CD4-positive, alpha-beta T cell treated with Interleukin-4 for 1 hour (primary cell): ENCODE measurements around the gene EPB41L2.
"Not testable (repeated sequence)": the region's sequence is repeated elsewhere in the genome, so short reads cannot be mapped to it uniquely, and the experiment has no call there.

Source experiments
- DNase-seq, 2 donors: peaks; one replicate each; pipeline ENCODE4 v3.0.0-alpha.2; 2020 to 2022

Gene EPB41L2

DNA sequence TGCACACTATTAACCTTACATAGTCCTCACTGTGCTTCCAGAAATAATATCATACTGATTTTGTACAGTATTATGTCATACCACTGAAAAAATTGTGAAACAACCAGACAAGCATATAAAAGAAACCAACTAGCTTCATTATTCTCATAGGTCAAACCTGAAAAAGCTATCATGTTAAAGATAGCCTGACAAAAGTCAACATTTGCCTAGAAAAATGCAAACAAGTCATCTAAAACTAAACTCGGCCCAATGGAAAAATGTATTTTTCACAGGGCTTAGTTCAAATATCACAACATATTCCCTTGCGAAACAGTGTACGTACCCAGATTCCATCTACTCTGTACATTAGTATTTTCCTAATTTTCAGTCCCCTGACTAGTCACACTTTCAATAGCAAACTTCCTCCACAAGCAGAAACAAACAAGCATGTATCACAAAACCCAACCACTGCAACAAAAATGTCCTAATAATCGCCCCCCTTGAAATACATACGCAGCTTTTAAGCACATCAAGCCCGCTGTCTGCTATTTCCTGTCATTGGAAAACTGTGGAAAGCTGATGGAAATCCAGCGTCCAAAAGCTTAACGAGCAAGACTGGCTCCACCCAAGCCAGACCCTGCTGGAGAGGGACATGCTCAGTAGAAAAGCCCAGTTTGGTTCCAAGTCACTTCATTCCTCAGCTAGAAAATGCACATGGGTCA is 93.1 kb downstream of the EPB41L2 start:
- DNase-seq, result no peak

GRCh38 chr6:130969166-130969565 is 93.9 kb downstream of the EPB41L2 start:
- no peak for DNase-seq

DNA sequence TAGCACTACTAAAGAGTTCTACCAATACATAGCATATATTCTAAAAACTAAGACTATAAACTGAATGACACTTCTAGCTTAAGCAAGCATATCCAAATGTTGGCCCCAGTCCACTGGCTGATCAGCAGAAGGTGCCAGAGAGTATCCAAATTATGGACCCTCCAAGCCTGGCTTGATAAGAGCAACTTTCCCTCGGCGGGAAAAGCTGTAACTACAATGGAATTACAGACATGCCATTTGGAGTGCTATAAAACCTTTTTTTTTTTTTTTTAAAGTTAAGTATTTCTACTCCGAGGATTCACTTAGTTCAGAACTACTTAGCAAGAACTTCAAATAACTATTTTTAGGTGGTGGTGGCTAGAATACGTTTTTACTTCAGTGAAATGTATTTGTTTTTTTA is 94.6 kb downstream of the EPB41L2 start:
- no peak for DNase-seq

DNA sequence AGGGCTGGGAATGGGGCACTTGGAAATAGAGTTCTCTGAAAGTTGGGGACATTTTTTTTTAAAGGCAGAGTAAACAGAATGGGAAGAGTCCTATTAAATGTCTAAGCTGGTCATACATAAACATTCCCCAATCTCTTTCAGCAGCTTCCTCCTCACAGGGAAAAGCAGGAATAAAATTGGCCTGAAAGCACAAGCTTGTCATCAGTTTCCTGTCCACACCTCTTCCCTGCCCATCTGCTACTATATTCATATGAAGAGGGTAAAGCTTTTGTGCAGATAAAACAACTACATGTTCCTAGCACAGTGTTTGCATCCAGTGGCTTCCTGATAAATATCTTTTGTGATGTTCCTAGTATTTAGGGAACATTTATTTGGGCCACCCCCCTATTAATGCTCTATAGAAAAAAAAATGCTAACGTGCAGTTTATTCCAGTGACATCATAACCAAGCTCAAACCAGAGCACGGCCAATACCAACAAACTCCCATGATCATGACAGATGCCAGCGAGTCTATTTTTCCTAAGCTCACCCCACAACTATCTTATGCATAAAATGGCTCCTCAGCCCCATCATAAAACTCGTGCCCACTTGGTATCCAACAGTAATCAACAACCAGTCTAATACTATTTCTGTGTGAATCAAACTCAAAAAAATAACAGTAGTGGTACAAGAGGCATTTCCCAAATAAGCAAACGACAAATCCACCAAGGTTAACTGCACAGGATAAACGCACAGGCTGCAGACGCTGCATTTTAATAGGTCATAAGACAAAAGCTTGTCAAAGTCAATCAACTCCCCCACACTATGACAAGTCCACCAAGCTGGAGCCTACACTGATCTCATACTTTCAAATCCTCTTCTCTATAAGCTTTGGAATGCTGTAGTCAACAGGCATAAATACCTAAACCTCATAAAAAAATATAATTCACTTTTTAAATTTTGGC is 95.3 kb downstream of the EPB41L2 start:
- no peak for DNase-seq

DNA sequence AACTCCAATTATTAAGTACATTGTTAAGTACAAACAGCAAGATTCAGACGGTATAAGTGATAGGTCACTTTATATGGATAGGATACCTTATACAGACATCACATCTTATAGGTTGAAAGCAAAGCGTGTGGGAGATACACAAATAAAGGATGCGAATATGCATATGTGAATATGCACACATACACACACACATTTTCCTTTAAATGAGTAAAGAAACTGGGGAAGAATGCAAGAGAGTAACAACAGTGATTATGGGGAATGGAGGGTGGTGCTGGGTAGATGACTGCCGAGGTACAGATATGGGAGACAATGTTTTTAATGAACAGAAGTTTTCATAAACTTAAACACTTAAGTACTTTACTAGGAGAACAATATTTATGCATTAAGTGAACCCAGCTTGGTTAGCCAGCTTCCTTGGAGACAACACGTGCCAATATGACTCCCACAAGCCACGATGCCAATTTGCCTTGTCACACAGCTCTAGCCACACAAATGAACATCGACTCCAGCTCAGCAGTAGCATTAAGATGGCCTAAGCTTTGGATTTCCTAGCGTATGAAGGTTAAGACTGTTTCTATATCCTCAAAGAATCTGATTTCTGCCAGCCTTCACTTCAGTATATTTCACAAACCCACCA is 96.6 kb downstream of the EPB41L2 start:
- no peak for DNase-seq

DNA sequence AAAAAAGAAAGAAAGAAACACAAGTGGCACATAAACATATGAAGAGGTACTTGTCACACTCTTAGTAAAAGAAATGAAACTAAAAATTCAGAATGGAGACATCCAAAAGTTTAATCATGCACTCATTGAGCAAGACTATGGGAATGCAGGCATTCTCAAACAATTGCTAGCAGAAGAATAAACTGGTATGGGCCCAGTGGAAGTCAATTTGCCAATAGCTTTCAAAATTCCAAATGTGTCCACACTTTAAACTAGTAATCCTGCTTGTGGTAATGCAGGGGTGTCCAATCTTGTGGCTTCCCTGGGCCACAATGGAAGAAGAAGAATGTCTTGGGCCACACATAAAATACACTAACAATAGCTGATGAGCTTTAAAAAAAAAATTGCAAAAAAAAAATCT is 97.4 kb downstream of the EPB41L2 start:
- DNase-seq, result no peak

GRCh38 chr6:130964808-130965604 is 98.0 kb downstream of the EPB41L2 start:
- no peak for DNase-seq

DNA sequence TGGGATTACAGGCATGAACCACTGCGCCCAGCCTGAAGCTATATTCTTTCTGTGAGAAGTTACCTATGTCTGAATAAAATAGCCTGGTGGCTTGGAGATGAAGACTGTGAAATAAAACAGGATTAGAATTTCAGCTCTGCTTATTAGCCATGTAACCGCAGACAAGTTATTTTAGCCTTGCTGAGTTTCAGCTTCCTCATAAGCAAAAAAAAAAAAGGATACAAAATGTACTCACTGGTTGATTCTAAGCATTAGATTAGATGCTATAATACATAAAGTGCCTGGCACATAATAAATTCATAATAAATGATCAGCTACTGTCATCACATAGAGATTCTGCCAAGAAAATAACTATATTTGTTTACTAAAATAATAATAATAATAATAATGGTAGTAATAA is 98.8 kb downstream of the EPB41L2 start:
- no peak for DNase-seq

DNA sequence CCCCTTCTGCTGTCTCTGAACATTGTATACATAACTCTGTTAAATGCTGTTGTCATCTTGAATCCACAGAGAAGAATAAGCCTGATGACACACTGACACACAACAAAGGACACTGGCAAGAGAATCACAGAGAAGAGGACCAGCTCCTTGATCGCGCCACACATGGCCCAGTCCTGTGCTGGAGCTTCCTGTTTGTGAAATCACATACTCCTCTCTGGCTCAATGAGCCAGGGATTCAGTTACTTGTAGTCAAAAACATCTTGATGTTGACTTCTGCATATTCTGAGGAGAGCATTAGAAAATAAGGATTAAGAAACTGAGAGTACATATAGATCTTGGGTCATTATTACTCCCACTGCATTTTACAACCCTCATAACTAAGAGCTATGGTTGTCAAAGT is 100.1 kb downstream of the EPB41L2 start:
- DNase-seq, result no peak

- DNase-seq, result no peak
These were observed 101.9 kb downstream of the EPB41L2 start for GRCh38 chr6:130961148-130961547.

DNA sequence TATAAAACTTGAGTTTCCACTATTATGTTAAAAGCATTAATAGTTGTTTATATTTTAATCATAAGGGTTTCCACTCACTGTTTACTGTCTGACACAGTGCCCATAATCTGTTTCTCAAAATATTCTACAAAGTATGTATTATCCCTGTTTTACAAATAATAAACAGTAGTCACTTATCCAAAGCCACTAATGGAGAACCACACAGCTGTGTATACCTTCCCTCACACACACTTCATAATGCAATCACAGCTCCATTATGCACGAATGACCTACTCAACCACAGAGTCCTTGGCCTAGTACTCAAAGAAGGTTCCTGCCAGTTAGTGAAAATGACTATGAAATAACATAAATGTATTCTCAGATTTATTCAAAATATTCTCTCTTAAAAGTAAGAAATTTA is 103.1 kb downstream of the EPB41L2 start:
- DNase-seq, result no peak

GRCh38 chr6:130958468-130958867 is 104.6 kb downstream of the EPB41L2 start:
- no peak for DNase-seq

GRCh38 chr6:130955755-130956154 is 107.3 kb downstream of the EPB41L2 start:
- no peak for DNase-seq

DNA sequence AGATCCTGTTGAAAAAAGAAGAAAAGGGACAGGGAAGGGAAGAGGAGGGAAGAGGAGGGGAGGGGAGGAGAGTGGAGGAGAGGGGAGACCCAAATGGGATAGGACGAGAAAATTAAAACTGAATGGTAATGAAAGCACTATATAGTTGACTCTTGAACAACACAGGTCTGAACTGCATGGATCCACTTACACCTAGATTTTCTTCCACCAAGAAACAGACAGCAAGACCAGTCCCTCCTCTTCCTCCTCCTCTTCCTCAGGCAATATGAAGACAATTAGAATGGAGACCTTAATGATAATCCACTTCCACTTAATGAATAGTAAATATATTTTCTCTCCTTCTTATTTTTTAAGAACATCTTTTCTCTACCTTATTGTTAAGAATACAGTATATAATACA is 113.5 kb downstream of the EPB41L2 start:
- no peak for DNase-seq

GRCh38 chr6:130947464-130947863 is 115.6 kb downstream of the EPB41L2 start:
- no peak for DNase-seq

GRCh38 chr6:130946076-130946475 is 117.0 kb downstream of the EPB41L2 start:
- no peak for DNase-seq

- no peak for DNase-seq
These were observed 117.6 kb downstream of the EPB41L2 start for GRCh38 chr6:130945401-130945919.

GRCh38 chr6:130944486-130944885 is 118.6 kb downstream of the EPB41L2 start:
- no peak for DNase-seq

GRCh38 chr6:130943738-130944137 is 119.3 kb downstream of the EPB41L2 start:
- no peak for DNase-seq

GRCh38 chr6:130942752-130943151 is 120.3 kb downstream of the EPB41L2 start:
- not testable (repeated sequence) for DNase-seq

DNA sequence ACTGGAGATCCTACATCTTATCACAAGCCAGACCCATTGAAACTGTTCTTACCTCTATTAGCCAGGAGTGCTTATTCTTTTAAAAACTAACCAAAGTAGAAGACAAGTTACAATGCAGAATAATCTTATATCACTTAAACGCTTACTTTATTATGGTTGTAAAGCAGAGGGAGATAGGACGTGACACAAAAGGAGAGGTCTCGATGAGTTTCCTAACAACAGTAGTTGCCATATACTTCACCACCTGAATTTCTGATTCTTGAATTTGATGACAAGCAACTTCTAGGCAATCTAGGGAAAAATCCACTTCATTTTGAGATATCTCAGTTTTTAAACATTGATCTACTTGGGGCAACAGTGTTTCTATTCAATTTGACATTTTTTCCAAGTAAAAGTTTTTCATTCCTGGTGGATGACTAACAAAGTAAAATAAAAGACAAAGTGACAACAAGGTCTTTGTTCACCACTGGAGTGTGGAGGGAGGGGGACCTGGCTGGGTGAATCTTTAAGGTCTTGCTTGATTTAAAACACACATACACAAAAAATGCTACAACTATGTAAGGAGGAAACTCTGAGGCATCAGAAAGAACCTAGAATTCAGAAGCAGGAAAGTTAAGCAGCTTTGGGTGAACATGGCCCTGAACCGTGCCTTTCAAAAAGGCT is 125.0 kb downstream of the EPB41L2 start:
- no peak for DNase-seq

DNA sequence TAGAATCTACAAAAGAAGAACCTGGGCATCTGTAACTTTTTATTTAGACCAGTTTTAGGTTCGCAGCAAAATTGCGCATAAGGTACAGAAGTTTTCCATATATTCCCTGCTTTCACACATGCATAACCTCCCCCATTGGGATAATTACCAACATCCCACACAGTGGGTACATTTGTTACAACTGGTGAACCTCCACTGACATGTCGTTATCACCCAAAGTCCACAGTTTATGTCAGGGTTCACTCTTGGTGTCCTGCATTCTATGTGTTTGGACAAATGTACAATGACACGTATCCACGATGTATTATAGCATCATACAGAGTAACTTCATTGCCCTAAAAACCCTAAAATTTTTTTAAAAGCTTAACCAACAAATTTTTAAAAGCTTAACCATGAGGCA is 126.1 kb downstream of the EPB41L2 start:
- no peak for DNase-seq
